GM06990 (cell line): ENCODE data around the gene GJC2.

ENCODE experiments used
- DNase-seq: peaks from one replicate; pipeline ENCODE4 v3.0.0-alpha.2; 2011; ENCODE audit not compliant: insufficient read length; ENCODE audit errors: extremely low read depth
- H3K27me3 ChIP-seq: replicated peaks from 2 replicates; pipeline ENCODE4 v1.6.0; 2011; ENCODE audit warnings: low read length; ENCODE audit not compliant: control insufficient read depth, insufficient read depth
- H3K36me3 ChIP-seq: 2 replicates; pipeline ENCODE4 v1.5.1; 2011; ENCODE audit warnings: low read length; ENCODE audit not compliant: control insufficient read depth, insufficient read depth
- H3K4me3 ChIP-seq: replicated peaks from 2 replicates; pipeline ENCODE4 v1.5.1; 2011; ENCODE audit warnings: low read depth, mild to moderate bottlenecking, control low read depth, low read length
- CTCF ChIP-seq: IDR thresholded peaks from 2 replicates; pipeline ENCODE4 v1.5.1; 2011; ENCODE audit warnings: low read length, control low read depth, mild to moderate bottlenecking, inconsistent platforms; ENCODE audit not compliant: insufficient read depth, poor library complexity, severe bottlenecking

Gene GJC2

GRCh38 chr1:228141226-228142044 lies 8.3 kb upstream of the GJC2 start:
- TF ChIP-seq CTCF: no peak
- Histone ChIP-seq H3K4me3 (peak overlapping the region; percentile 93), H3K27me3 (no peaks in the 10 kb centered on the region), H3K36me3 (peaks cover 8% of the 10 kb centered on the region)
- peak; percentile 39 for DNase-seq

- Histone ChIP-seq H3K27me3 (no peaks in the 10 kb centered on the region), H3K4me3 (peak overlapping the region; percentile 93), H3K36me3 (peaks cover 15% of the 10 kb centered on the region)
- TF ChIP-seq CTCF: no peak
- peak; percentile 7 for DNase-seq
Observed at GRCh38 chr1:228142155-228142691, 7.5 kb upstream of the GJC2 start.

- H3K36me3 ChIP-seq: peaks cover 20% of the 10 kb centered on the region
- no peak overlapping the region for H3K4me3 ChIP-seq
Observed at GRCh38 chr1:228142701-228143136, 7.0 kb upstream of the GJC2 start.

GRCh38 chr1:228143480-228144192 lies 6.1 kb upstream of the GJC2 start:
- TF ChIP-seq CTCF: no peak
- peaks cover 27% of the 10 kb centered on the region for H3K36me3 ChIP-seq
- no peaks in the 10 kb centered on the region for H3K27me3 ChIP-seq
- H3K4me3 ChIP-seq: no peak overlapping the region
- DNase-seq: no peak

More at GRCh38 chr1:228142701-228143136, 7.0 kb upstream of the GJC2 start:
- DNase-seq: no peak
- no peak for TF ChIP-seq CTCF
- no peaks in the 10 kb centered on the region for H3K27me3 ChIP-seq

GRCh38 chr1:228144193-228144992 lies 5.3 kb upstream of the GJC2 start:
- DNase-seq: no peak
- Histone ChIP-seq H3K27me3 (no peaks in the 10 kb centered on the region), H3K4me3 (no peak overlapping the region), H3K36me3 (peaks cover 32% of the 10 kb centered on the region)
- TF ChIP-seq CTCF: no peak
